Airway epithelial cell (primary cell): Measurements from ENCODE around the gene HHIPL2. TPM values are rescaled to one million over a fixed set of nuclear protein-coding genes. Genes with fewer than 3 reads are reported as not detected.

ENCODE experiments used
- total RNA-seq: library from RNA; depleted of rRNA; stranded (reverse); fragments of >200 nt; gene quantifications from 2 replicates; pipeline ENCODE4 v1.2.3, GENCODE V29; 2015

HHIPL2 gene
- not detected in 2 replicates for total RNA-seq

GRCh38 chr1:222547944-222548671, at the start of gene HHIPL2:
HHIPL2 (minus strand) TSS chr1:222548104; CDS start chr1:222548044, 60 bp downstream.

GRCh38 chr1:222589462-222590302, 41.8 kb upstream of the HHIPL2 start, which contains the start of gene TAF1A:
TAF1A (minus strand) TSS chr1:222589933.

Other genes with a start within 250 kb of the HHIPL2 start
- 1.9 and 5.9 TPM in 2 replicates for gene TAF1A, start 41.8 kb upstream of the HHIPL2 start, total RNA-seq
- 15.1 and 19.7 TPM in 2 replicates for gene MIA3, start 70.0 kb upstream of the HHIPL2 start, total RNA-seq
- 22.7 and 29.6 TPM in 2 replicates for gene AIDA, start 164.4 kb upstream of the HHIPL2 start, total RNA-seq
- gene BROX, start 164.5 kb upstream of the HHIPL2 start, total RNA-seq: 29.8 and 35.1 TPM in 2 replicates
- gene FAM177B, start 189.1 kb upstream of the HHIPL2 start, total RNA-seq: not detected in 2 replicates